Sciatic nerve (tissue), 2 donors: ENCODE results near the gene REV3L. TPM values are rescaled to one million over a fixed set of nuclear protein-coding genes. Genes with fewer than 3 reads are reported as not detected.

Experiments used
- ATAC-seq: fragments of 200-7000 bp; cut with Tn5 transposase; one replicate; pipeline ENCODE4 v1.9.1; 2020; ENCODE audit warnings: mild to moderate bottlenecking, moderate library complexity
- DNase-seq: peaks from one replicate; pipeline ENCODE4 v3.0.0-alpha.2; 2020; ENCODE audit warnings: low spot score
- intact Hi-C: fragments of 100-400 bp; cut with DNase I; formaldehyde crosslinking; loops from one replicate; pipeline ENCODE4 v1.14.2; 2022
- total RNA-seq: library from RNA; stranded (reverse); fragmentation: NEBNext Ultra II Directional; extraction: Animal tissue kit (Norgen Biotek cat#: 25700); gene quantifications from one replicate; pipeline ENCODE4 v1.2.1, GENCODE V29; 2021
- donor health status: DM: no; HTN: no; CAD: no.
- donor health status: DM: no; HTN: no; CAD: no.

The REV3L gene
- total RNA-seq, 1 donor from 2014 or later = 47.5 TPM

- DNase-seq = no peak
Observed at GRCh38 chr6:111474106-111474505, 8.9 kb downstream of the REV3L start.

GRCh38 chr6:111472933-111473435, 10.0 kb downstream of the REV3L start:
- ATAC-seq (no peak), DNase-seq (no peak)
- intact Hi-C loops = no loop called here

More at GRCh38 chr6:111474106-111474505, 8.9 kb downstream of the REV3L start:
- ATAC-seq = no peak
- intact Hi-C loops = no loop called here

- DNase-seq (no peak), ATAC-seq (no peak)
- intact Hi-C loops = no loop called here
Observed at GRCh38 chr6:111471958-111472357, 11.1 kb downstream of the REV3L start.

- DNase-seq (no peak), ATAC-seq (no peak)
- intact Hi-C loops = no loop called here
Observed at GRCh38 chr6:111471533-111471932, 11.5 kb downstream of the REV3L start.

GRCh38 chr6:111470991-111471390, 12.0 kb downstream of the REV3L start:
- ATAC-seq = no peak
- intact Hi-C loops = no loop called here
- no peak for DNase-seq

- no peak for ATAC-seq
- no peak for DNase-seq
- intact Hi-C loops = no loop called here
Observed at GRCh38 chr6:111469543-111469942, 13.5 kb downstream of the REV3L start.

GRCh38 chr6:111468329-111469012, 14.5 kb downstream of the REV3L start:
- ATAC-seq (no peak), DNase-seq (no peak)
- intact Hi-C loops = no loop called here

- ATAC-seq (no peak), DNase-seq (no peak)
- intact Hi-C loops = no loop called here
Observed at GRCh38 chr6:111464184-111464583, 18.8 kb downstream of the REV3L start.

GRCh38 chr6:111462770-111463391, 20.1 kb downstream of the REV3L start:
- DNase-seq (no peak), ATAC-seq (no peak)
- intact Hi-C loops = no loop called here

GRCh38 chr6:111461860-111462259, 21.2 kb downstream of the REV3L start:
- no peak for DNase-seq
- no peak for ATAC-seq
- intact Hi-C loops = no loop called here

- ATAC-seq = no peak
- intact Hi-C loops = no loop called here
- DNase-seq = no peak
Observed at GRCh38 chr6:111458670-111459232, 24.3 kb downstream of the REV3L start.

GRCh38 chr6:111456208-111456607, 26.8 kb downstream of the REV3L start:
- intact Hi-C loops = no loop called here
- ATAC-seq (no peak), DNase-seq (no peak)

GRCh38 chr6:111450636-111451035, 32.4 kb downstream of the REV3L start:
- intact Hi-C loops = no loop called here
- no peak for DNase-seq
- ATAC-seq = no peak

- ATAC-seq = no peak
- intact Hi-C loops = no loop called here
- DNase-seq = no peak
Observed at GRCh38 chr6:111450087-111450486, 32.9 kb downstream of the REV3L start.

GRCh38 chr6:111449129-111449528, 33.9 kb downstream of the REV3L start:
- intact Hi-C loops = no loop called here
- ATAC-seq = no peak
- DNase-seq = no peak

- DNase-seq (no peak), ATAC-seq (no peak)
- intact Hi-C loops = no loop called here
Observed at GRCh38 chr6:111447051-111447450, 36.0 kb downstream of the REV3L start.

- ATAC-seq (no peak), DNase-seq (no peak)
- intact Hi-C loops = no loop called here
Observed at GRCh38 chr6:111445861-111446267, 37.2 kb downstream of the REV3L start.

GRCh38 chr6:111444794-111445193, 38.2 kb downstream of the REV3L start:
- DNase-seq (no peak), ATAC-seq (no peak)
- intact Hi-C loops = no loop called here

GRCh38 chr6:111441678-111442243, 41.3 kb downstream of the REV3L start:
- DNase-seq (no peak), ATAC-seq (peak; percentile 28)
- intact Hi-C loops = no loop called here

GRCh38 chr6:111439171-111439570, 43.8 kb downstream of the REV3L start:
- intact Hi-C loops = no loop called here
- DNase-seq (no peak), ATAC-seq (no peak)
